Measurements from ENCODE around the gene ZNF236.
"Not testable (repeated sequence)": the region's sequence is repeated elsewhere in the genome, so short reads cannot be mapped to it uniquely, and the experiment has no call there.

Gene ZNF236

GRCh38 chr18:77004555-77005380 is 182.4 kb downstream of the ZNF236 start:
- DNase-seq (ENCODE audit: low read depth, low spot score) = no peak

GRCh38 chr18:77005651-77006195 is 183.4 kb downstream of the ZNF236 start:
- DNase-seq (ENCODE audit: low read depth, low spot score) = no peak

- DNase-seq (ENCODE audit: low read depth, low spot score) = no peak
These were observed 184.2 kb downstream of the ZNF236 start for GRCh38 chr18:77006305-77007175.

GRCh38 chr18:77007251-77007650 is 184.9 kb downstream of the ZNF236 start:
- DNase-seq (ENCODE audit: low read depth, low spot score) = no peak

GRCh38 chr18:77008006-77008405 is 185.6 kb downstream of the ZNF236 start:
- no peak for DNase-seq (ENCODE audit: low read depth, low spot score)

GRCh38 chr18:77008576-77009315 is 186.4 kb downstream of the ZNF236 start:
- no peak for DNase-seq (ENCODE audit: low read depth, low spot score)

GRCh38 chr18:77009675-77010074 is 187.3 kb downstream of the ZNF236 start:
- DNase-seq (ENCODE audit: low read depth, low spot score) = no peak

- no peak for DNase-seq (ENCODE audit: low read depth, low spot score)
These were observed 189.8 kb downstream of the ZNF236 start for GRCh38 chr18:77012120-77012519.

GRCh38 chr18:77012806-77013541 is 190.6 kb downstream of the ZNF236 start:
- DNase-seq (ENCODE audit: low read depth, low spot score) = no peak

GRCh38 chr18:77013811-77014521 is 191.6 kb downstream of the ZNF236 start:
- no peak for DNase-seq (ENCODE audit: low read depth, low spot score)

- no peak for DNase-seq (ENCODE audit: low read depth, low spot score)
These were observed 192.2 kb downstream of the ZNF236 start for GRCh38 chr18:77014538-77014937.

GRCh38 chr18:77015169-77015568 is 192.8 kb downstream of the ZNF236 start:
- no peak for DNase-seq (ENCODE audit: low read depth, low spot score)

GRCh38 chr18:77015771-77016710 is 193.7 kb downstream of the ZNF236 start:
- no peak for DNase-seq (ENCODE audit: low read depth, low spot score)

GRCh38 chr18:77016936-77017335 is 194.6 kb downstream of the ZNF236 start:
- DNase-seq (ENCODE audit: low read depth, low spot score) = no peak

- no peak for DNase-seq (ENCODE audit: low read depth, low spot score)
These were observed 195.0 kb downstream of the ZNF236 start for GRCh38 chr18:77017355-77017754.

GRCh38 chr18:77018650-77019049 is 196.3 kb downstream of the ZNF236 start:
- DNase-seq (ENCODE audit: low read depth, low spot score) = not testable (repeated sequence)

- DNase-seq (ENCODE audit: low read depth, low spot score) = no peak
These were observed 197.3 kb downstream of the ZNF236 start for GRCh38 chr18:77019641-77020040.
